ENCODE data around the gene LSP1.
"Not testable (repeated sequence)": the region's sequence is repeated elsewhere in the genome, so short reads cannot be mapped to it uniquely, and the experiment has no call there.

The LSP1 gene

GRCh38 chr11:1866776-1867175 is 13.9 kb downstream of the LSP1 start:
- no peak for DNase-seq

GRCh38 chr11:1867381-1867780 is 14.5 kb downstream of the LSP1 start:
- DNase-seq = no peak

GRCh38 chr11:1868056-1868635 is 15.3 kb downstream of the LSP1 start:
- no peak for DNase-seq

GRCh38 chr11:1868636-1869291 is 15.9 kb downstream of the LSP1 start:
- DNase-seq = no peak

GRCh38 chr11:1869427-1870325 is 16.8 kb downstream of the LSP1 start:
- DNase-seq = no peak

- DNase-seq = no peak
Measured at GRCh38 chr11:1870326-1870696, 17.4 kb downstream of the LSP1 start.

- DNase-seq = no peak
Measured at GRCh38 chr11:1870721-1871466, 18.0 kb downstream of the LSP1 start.

GRCh38 chr11:1871531-1871930 is 18.6 kb downstream of the LSP1 start:
- DNase-seq = no peak

- DNase-seq = no peak
Measured at GRCh38 chr11:1872267-1872985, 19.5 kb downstream of the LSP1 start.

- DNase-seq = no peak
Measured at GRCh38 chr11:1873048-1873812, 20.3 kb downstream of the LSP1 start.

GRCh38 chr11:1873813-1874150 is 20.9 kb downstream of the LSP1 start:
- DNase-seq = not testable (repeated sequence)

GRCh38 chr11:1874441-1875092 is 21.7 kb downstream of the LSP1 start:
- not testable (repeated sequence) for DNase-seq

GRCh38 chr11:1875093-1875850 is 22.4 kb downstream of the LSP1 start:
- no peak for DNase-seq

- DNase-seq = not testable (repeated sequence)
Measured at GRCh38 chr11:1875851-1876301, 23.0 kb downstream of the LSP1 start.

GRCh38 chr11:1876361-1877063 is 23.6 kb downstream of the LSP1 start:
- no peak for DNase-seq

- DNase-seq = no peak
Measured at GRCh38 chr11:1877211-1878136, 24.6 kb downstream of the LSP1 start.

GRCh38 chr11:1878137-1879031 is 25.5 kb downstream of the LSP1 start:
- DNase-seq = no peak
